CD4-positive, alpha-beta T cell treated with Interleukin-4 for 4 hours (primary cell): Measurements from ENCODE around the gene FAM50A.

ENCODE experiments used
- DNase-seq: peaks from one replicate; pipeline ENCODE4 v3.0.0-alpha.2; 2020

Gene FAM50A

GRCh38 chrX:154413142-154413541 lies 30.8 kb upstream of the FAM50A start:
- no peak for DNase-seq

DNA sequence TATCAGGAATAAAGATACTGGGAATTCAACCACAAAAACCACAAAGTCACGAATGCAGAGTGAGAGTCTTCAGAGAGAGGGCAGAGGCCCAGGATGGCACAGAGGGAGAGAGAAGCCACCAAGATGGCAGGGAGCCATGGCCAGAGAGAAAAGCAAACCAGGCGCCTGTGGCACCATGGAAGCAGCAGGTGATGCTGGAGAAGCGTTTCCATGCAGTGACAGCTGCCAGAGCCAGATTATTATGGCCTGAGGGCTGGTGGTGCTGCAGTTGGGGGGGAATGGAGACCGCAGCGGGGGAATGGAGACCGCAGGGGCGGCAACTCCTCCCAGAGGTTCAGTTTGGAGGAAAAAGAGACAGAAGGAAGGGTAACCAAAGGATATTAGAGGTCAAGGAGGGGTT lies 26.8 kb upstream of the FAM50A start:
- DNase-seq: no peak

DNA sequence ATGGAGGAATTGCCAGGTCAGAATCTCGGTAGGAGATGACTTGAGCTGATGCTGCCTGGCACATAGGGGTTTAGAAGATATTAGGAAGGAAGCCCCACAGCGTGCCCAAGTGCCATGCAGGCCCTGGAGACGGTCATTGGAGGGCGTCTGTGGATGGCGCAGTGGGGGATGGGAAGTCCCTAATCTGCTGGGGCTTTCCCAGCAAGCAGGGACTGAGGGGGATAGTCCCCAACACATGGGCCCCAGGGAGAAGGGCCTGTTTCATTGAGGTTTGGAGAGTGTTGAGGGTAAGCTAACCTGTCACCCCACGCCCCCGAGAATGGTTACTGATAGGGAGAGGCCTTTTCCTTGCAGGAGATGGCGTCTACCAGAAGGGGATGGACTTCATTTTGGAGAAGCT lies 24.8 kb upstream of the FAM50A start:
- DNase-seq: no peak

- no peak for DNase-seq
Measured at GRCh38 chrX:154419688-154420401, 24.1 kb upstream of the FAM50A start.

DNA sequence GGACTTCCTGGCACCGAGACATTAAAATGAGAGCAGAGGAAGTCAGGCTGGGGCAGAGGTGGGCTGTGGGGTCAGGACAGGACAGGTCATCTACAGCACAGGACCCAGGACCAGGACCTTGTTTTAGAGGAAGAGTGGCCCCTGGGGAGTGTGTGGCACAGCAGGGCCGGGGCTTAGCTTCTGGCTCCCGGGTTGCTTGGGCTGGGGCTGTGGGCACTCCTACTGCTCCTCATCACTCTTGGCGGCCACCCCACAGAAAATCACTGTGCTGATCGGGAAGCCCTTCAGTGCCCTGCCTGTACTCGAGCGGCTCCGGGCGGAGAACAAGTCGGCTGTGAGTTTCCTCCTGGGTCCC lies 23.6 kb upstream of the FAM50A start:
- DNase-seq: no peak

- no peak for DNase-seq
Measured at GRCh38 chrX:154426916-154427770, 16.8 kb upstream of the FAM50A start.

DNA sequence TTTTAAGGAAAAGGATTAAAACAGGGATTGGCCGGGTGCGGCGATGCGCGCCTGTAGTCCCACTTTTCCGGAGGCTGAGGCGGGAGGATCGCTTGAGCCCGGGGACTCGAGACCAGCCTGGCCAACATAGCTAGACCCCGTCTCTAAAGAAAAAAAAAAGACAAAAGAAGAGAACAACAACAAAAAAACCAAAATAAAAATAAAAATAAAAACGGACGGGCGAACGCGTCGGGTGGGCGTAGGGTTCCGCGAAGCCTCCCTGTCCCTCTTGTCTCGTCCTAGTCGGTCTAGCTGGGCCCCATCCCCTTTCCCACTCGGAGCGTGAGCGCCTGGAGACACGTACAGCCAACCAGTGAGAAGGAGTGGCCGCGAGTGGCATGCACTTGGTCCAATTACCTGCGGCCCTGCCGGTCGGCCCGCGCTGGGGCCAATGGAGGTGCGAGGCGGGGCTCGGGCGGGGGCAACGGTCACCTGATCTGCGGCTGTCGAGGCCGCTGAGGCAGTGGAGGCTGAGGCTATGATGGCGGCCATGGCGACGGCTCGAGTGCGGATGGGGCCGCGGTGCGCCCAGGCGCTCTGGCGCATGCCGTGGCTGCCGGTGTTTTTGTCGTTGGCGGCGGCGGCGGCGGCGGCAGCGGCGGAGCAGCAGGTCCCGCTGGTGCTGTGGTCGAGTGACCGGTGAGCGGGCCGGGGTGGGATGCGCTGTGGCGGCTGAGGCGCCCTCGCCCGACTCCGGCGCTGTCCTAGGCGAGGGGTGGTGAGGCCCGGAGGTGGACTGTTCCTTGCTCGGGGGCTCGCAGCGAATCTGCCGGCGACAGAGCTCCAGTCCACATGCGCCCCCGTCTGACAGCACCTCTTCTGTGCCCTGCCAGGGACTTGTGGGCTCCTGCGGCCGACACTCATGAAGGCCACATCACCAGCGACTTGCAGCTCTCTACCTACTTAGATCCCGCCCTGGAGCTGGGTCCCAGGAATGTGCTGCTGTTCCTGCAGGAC lies 15.5 kb upstream of the FAM50A start, which contains the start of gene ATP6AP1:
Gene ATP6AP1, plus strand, starts transcription at position 502 of the 996 bp plus-strand sequence. Its CDS starts 16 bp downstream, at position 518.
- DNase-seq: peak; percentile 92

GRCh38 chrX:154429711-154430110 lies 14.2 kb upstream of the FAM50A start:
- no peak for DNase-seq

GRCh38 chrX:154430479-154430878 lies 13.5 kb upstream of the FAM50A start:
- DNase-seq: no peak

GRCh38 chrX:154430916-154431315 lies 13.0 kb upstream of the FAM50A start:
- DNase-seq: no peak

DNA sequence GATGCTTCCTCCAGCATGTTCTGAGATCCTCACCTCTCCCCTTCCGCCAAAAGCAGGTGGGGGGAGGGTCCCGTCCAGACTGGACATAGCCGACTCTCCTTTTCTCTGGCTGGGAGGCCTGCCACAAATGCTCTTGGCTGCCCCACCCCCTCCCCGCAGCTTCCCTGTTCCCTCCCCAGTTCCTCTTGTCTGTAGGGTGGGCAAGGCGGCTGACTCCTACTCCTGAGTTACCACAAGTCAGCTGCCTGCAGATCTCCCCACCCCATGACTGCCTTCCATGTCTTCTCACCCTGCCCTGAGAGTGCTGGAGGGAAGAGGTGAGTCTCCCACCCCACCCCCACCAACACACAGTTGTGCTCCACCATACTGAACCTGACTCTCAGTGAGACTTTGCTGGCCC lies 12.6 kb upstream of the FAM50A start:
- DNase-seq: no peak

GRCh38 chrX:154432210-154432609 lies 11.7 kb upstream of the FAM50A start:
- DNase-seq: no peak

- DNase-seq: no peak
Measured at GRCh38 chrX:154433605-154434004, 10.3 kb upstream of the FAM50A start.

DNA sequence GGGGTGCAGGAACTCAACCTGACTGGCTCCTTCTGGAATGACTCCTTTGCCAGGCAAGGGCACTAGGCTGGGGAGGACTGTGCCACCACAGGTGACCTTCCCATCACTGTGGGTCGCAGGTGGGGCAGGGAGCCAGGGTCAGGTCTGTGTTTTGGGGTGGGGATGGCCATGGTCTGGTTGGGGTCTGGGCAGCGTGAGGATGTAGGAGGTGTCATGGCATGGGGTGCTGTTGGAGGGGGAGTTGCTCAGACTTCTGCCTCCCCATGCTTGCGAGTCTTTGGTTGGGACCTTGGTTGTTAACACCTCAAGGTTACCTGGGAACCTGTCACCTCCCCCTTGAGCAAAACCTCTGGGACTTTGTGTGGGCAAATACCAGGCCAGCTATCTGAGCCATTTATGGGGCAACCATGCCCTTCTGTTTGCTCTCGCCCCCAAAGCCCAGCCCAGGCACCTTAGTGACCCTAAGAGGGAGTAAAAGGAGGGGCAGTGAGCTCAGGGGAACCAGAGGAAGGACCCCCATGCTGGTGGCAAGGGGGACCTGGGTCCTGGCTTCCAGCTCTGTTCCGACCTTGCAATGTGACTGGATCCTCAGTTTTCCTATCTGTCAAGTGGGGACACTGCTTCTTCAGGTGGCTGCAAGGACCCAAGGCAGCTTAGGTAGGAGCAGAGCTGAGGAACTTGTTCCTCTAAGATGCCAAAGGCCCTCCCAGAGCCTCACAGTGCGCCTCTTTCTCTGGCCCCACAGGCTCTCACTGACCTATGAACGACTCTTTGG lies 9.4 kb upstream of the FAM50A start:
- no peak for DNase-seq

DNA sequence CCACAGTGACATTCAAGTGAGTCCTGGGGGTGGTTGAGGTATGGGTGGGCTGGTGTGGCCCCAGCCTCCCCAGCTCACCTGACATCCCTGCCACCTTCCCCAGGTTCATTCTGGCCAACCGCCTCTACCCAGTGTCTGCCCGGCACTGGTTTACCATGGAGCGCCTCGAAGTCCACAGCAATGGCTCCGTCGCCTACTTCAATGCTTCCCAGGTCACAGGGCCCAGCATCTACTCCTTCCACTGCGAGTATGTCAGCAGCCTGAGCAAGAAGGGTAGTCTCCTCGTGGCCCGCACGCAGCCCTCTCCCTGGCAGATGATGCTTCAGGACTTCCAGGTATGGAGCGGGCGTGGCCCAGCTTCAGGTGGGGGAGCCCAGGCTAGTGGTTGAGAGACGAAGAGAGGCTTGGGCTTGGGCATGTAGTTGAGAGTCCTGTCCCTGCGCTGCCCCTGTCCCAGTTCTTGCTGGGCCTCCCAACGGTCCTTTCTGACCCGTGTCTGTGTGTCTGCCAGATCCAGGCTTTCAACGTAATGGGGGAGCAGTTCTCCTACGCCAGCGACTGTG lies 8.7 kb upstream of the FAM50A start:
- no peak for DNase-seq

- peak; percentile 51 for DNase-seq
Measured at GRCh38 chrX:154436374-154436982, 7.5 kb upstream of the FAM50A start.

- DNase-seq: peak; percentile 49
Measured at GRCh38 chrX:154436983-154437752, 6.8 kb upstream of the FAM50A start, which contains the start of gene GDI1. GDI1 (plus strand) TSS chrX:154437154; CDS start chrX:154437255, 101 bp downstream.

DNA sequence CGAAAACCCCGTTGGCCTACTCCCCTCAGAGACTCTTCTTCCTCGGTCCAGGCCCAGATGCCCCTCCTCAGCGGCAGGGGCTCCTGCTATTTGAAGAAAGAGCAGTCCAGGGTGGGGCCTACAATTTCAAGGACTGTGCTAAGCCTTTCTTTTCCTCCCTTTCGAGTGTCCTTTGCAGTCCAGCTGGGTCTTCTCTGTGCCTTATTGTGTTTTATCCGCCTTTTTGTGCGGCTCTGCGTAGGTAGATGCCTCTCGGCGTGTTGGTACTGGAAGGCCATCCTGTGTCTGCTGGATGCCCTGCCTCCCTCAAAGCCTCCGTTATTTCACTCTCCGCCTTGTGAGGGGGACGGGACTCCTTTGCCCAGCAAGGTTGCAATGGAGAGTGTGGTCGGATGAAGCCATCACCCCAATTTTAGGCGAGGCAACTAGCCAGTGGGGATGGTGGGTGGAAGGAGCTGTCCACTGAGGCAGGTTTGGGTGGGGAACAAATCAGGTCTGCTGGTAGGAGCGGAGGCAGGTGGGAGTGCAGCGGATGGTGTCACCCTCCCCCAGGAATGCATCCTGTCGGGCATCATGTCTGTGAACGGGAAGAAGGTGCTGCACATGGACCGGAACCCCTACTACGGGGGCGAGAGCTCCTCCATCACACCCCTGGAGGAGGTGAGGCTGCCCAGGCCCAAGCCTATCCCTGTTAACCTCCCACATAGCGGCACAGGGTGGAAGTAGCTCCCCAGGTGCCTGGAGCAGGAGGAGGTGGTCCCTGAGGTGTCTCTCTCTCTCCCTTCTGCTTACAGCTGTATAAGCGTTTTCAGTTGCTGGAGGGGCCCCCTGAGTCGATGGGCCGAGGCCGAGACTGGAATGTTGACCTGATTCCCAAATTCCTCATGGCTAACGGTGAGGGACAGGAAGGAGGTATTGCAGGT lies 5.7 kb upstream of the FAM50A start:
- DNase-seq: no peak

DNA sequence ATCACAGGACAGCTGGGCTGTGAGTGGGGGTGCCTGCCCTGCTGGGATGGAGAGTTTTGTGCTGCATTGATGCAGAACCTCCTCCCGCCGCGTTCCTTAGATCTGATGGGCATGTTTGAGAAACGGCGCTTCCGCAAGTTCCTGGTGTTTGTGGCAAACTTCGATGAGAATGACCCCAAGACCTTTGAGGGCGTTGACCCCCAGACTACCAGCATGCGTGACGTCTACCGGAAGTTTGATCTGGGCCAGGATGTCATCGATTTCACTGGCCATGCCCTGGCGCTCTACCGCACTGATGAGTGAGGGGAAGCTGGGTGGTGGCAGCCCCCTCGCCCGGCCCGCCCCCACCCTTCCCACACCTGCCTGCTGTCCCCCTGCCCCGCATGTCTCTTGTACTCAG lies 4.1 kb upstream of the FAM50A start:
- DNase-seq: no peak
